ENCODE measurements around the gene PDE10A.
"Not testable (repeated sequence)": the region's sequence is repeated elsewhere in the genome, so short reads cannot be mapped to it uniquely, and the experiment has no call there.

Gene PDE10A

GRCh38 chr6:165545806-165546205, 117.2 kb downstream of the PDE10A start:
- no peak overlapping the region for H3K4me3 Mint-ChIP-seq
- H3K27ac Mint-ChIP-seq: no peak overlapping the region
- no peaks in the 10 kb centered on the region for H3K36me3 Mint-ChIP-seq

GRCh38 chr6:165543781-165544180, 119.3 kb downstream of the PDE10A start:
- Mint-ChIP-seq H3K27me3 (no peaks in the 10 kb centered on the region), H3K4me3 (no peak overlapping the region)

More at GRCh38 chr6:165545806-165546205, 117.2 kb downstream of the PDE10A start:
- Mint-ChIP-seq H3K9me3 (no peaks in the 10 kb centered on the region), H3K27me3 (no peaks in the 10 kb centered on the region), H3K4me1 (no peaks in the 10 kb centered on the region)

GRCh38 chr6:165536911-165537310, 126.1 kb downstream of the PDE10A start:
- H3K36me3 Mint-ChIP-seq: no peaks in the 10 kb centered on the region
- H3K27me3 Mint-ChIP-seq: no peaks in the 10 kb centered on the region
- H3K4me3 Mint-ChIP-seq: no peak overlapping the region
- H3K27ac Mint-ChIP-seq: no peak overlapping the region
- no peaks in the 10 kb centered on the region for H3K9me3 Mint-ChIP-seq
- no peaks in the 10 kb centered on the region for H3K4me1 Mint-ChIP-seq

More at GRCh38 chr6:165543781-165544180, 119.3 kb downstream of the PDE10A start:
- Mint-ChIP-seq H3K4me1 (no peaks in the 10 kb centered on the region), H3K27ac (no peak overlapping the region), H3K36me3 (no peaks in the 10 kb centered on the region), H3K9me3 (no peaks in the 10 kb centered on the region)

GRCh38 chr6:165519316-165519715, 143.7 kb downstream of the PDE10A start:
- H3K36me3 Mint-ChIP-seq: no peaks in the 10 kb centered on the region
- H3K4me3 Mint-ChIP-seq: no peak overlapping the region
- H3K9me3 Mint-ChIP-seq: peaks cover 10% of the 10 kb centered on the region
- no peaks in the 10 kb centered on the region for H3K4me1 Mint-ChIP-seq
- no peak overlapping the region for H3K27ac Mint-ChIP-seq
- peaks cover 3% of the 10 kb centered on the region for H3K27me3 Mint-ChIP-seq

GRCh38 chr6:165515963-165516624, 146.9 kb downstream of the PDE10A start:
- H3K27ac Mint-ChIP-seq: no peak overlapping the region
- no peak overlapping the region for H3K4me3 Mint-ChIP-seq
- H3K27me3 Mint-ChIP-seq: peaks cover 3% of the 10 kb centered on the region
- peaks cover 6% of the 10 kb centered on the region for H3K9me3 Mint-ChIP-seq
- no peaks in the 10 kb centered on the region for H3K36me3 Mint-ChIP-seq
- H3K4me1 Mint-ChIP-seq: no peaks in the 10 kb centered on the region

GRCh38 chr6:165514621-165515020, 148.4 kb downstream of the PDE10A start:
- Mint-ChIP-seq H3K27me3 (peaks cover 3% of the 10 kb centered on the region), H3K4me3 (no peak overlapping the region), H3K9me3 (peaks cover 5% of the 10 kb centered on the region), H3K4me1 (no peaks in the 10 kb centered on the region), H3K36me3 (no peaks in the 10 kb centered on the region), H3K27ac (no peak overlapping the region)

GRCh38 chr6:165511807-165512206, 151.2 kb downstream of the PDE10A start:
- H3K27me3 Mint-ChIP-seq: peaks cover 3% of the 10 kb centered on the region
- peaks cover 5% of the 10 kb centered on the region for H3K9me3 Mint-ChIP-seq
- no peak overlapping the region for H3K4me3 Mint-ChIP-seq
- no peaks in the 10 kb centered on the region for H3K36me3 Mint-ChIP-seq
- H3K4me1 Mint-ChIP-seq: no peaks in the 10 kb centered on the region
- H3K27ac Mint-ChIP-seq: peak overlapping the region; percentile 14

GRCh38 chr6:165508321-165508869, 154.6 kb downstream of the PDE10A start:
- no peaks in the 10 kb centered on the region for H3K36me3 Mint-ChIP-seq
- no peak overlapping the region for H3K4me3 Mint-ChIP-seq
- peak overlapping the region; percentile 6 for H3K27ac Mint-ChIP-seq
- no peaks in the 10 kb centered on the region for H3K4me1 Mint-ChIP-seq
- H3K27me3 Mint-ChIP-seq: no peaks in the 10 kb centered on the region
- H3K9me3 Mint-ChIP-seq: no peaks in the 10 kb centered on the region

GRCh38 chr6:165506657-165507056, 156.4 kb downstream of the PDE10A start:
- Mint-ChIP-seq H3K27ac (no peak overlapping the region), H3K4me3 (no peak overlapping the region), H3K9me3 (no peaks in the 10 kb centered on the region), H3K4me1 (no peaks in the 10 kb centered on the region), H3K27me3 (no peaks in the 10 kb centered on the region), H3K36me3 (no peaks in the 10 kb centered on the region)

GRCh38 chr6:165500214-165500907, 162.7 kb downstream of the PDE10A start:
- not testable (repeated sequence) for H3K4me1 Mint-ChIP-seq, H3K27me3 Mint-ChIP-seq, H3K36me3 Mint-ChIP-seq, H3K9me3 Mint-ChIP-seq, H3K27ac Mint-ChIP-seq, H3K4me3 Mint-ChIP-seq

GRCh38 chr6:165497472-165497871, 165.6 kb downstream of the PDE10A start:
- H3K4me3 Mint-ChIP-seq: no peak overlapping the region
- no peaks in the 10 kb centered on the region for H3K36me3 Mint-ChIP-seq
- no peaks in the 10 kb centered on the region for H3K27me3 Mint-ChIP-seq
- no peak overlapping the region for H3K27ac Mint-ChIP-seq
- peaks cover 6% of the 10 kb centered on the region for H3K9me3 Mint-ChIP-seq
- no peaks in the 10 kb centered on the region for H3K4me1 Mint-ChIP-seq

GRCh38 chr6:165488624-165489295, 174.3 kb downstream of the PDE10A start:
- H3K9me3 Mint-ChIP-seq: no peaks in the 10 kb centered on the region
- no peak overlapping the region for H3K4me3 Mint-ChIP-seq
- H3K36me3 Mint-ChIP-seq: no peaks in the 10 kb centered on the region
- H3K4me1 Mint-ChIP-seq: no peaks in the 10 kb centered on the region
- peaks cover 1% of the 10 kb centered on the region for H3K27me3 Mint-ChIP-seq
- H3K27ac Mint-ChIP-seq: no peak overlapping the region

- H3K27ac Mint-ChIP-seq: no peak overlapping the region
- H3K4me3 Mint-ChIP-seq: no peak overlapping the region
- H3K27me3 Mint-ChIP-seq: peaks cover 1% of the 10 kb centered on the region
- H3K4me1 Mint-ChIP-seq: no peaks in the 10 kb centered on the region
- H3K9me3 Mint-ChIP-seq: no peaks in the 10 kb centered on the region
- no peaks in the 10 kb centered on the region for H3K36me3 Mint-ChIP-seq
Observed at GRCh38 chr6:165487950-165488349, 175.1 kb downstream of the PDE10A start.

- H3K4me1 Mint-ChIP-seq: no peaks in the 10 kb centered on the region
- no peak overlapping the region for H3K27ac Mint-ChIP-seq
- H3K36me3 Mint-ChIP-seq: no peaks in the 10 kb centered on the region
- no peak overlapping the region for H3K4me3 Mint-ChIP-seq
- H3K9me3 Mint-ChIP-seq: no peaks in the 10 kb centered on the region
- peaks cover 1% of the 10 kb centered on the region for H3K27me3 Mint-ChIP-seq
Observed at GRCh38 chr6:165487347-165487746, 175.7 kb downstream of the PDE10A start.

GRCh38 chr6:165486183-165487137, 176.6 kb downstream of the PDE10A start:
- Mint-ChIP-seq H3K36me3 (no peaks in the 10 kb centered on the region), H3K4me3 (no peak overlapping the region), H3K27ac (no peak overlapping the region), H3K9me3 (no peaks in the 10 kb centered on the region), H3K27me3 (peaks cover 1% of the 10 kb centered on the region), H3K4me1 (no peaks in the 10 kb centered on the region)

All from activated naive CD4-positive, alpha-beta T cell treated with anti-CD3 and anti-CD28 coated beads, Interleukin-2, amount 50 U/mL, for 24 hours (primary cell).